HepG2 (cell line): ENCODE results near the gene ITPK1.

ENCODE experiments used
- ARID2 ChIP-seq: sonication (generic); formaldehyde crosslinking; IDR thresholded peaks from 2 replicates; pipeline ENCODE4 v1.8.1; 2022; ENCODE audit warnings: mild to moderate bottlenecking, missing genetic modification reagents, borderline replicate concordance
- EZH2 ChIP-seq: conservative IDR thresholded peaks from 2 replicates; pipeline ENCODE4 v1.6.1; 2012; ENCODE audit warnings: mild to moderate bottlenecking, low read depth, low read length, moderate library complexity
- FOXA3 ChIP-seq: IDR thresholded peaks from 2 replicates; pipeline ENCODE4 v1.6.1; 2016; ENCODE audit warnings: missing genetic modification reagents, missing compliant biosample characterization
- HOXA7 ChIP-seq: sonication (generic); formaldehyde crosslinking; IDR thresholded peaks from 2 replicates; pipeline ENCODE4 v1.8.1; 2022; ENCODE audit warnings: mild to moderate bottlenecking, missing genetic modification reagents, moderate library complexity
- RAD21 ChIP-seq: fragments of 450-650 bp; formaldehyde crosslinking; IDR thresholded peaks from 2 replicates; pipeline ENCODE4 v1.5.0; 2020; ENCODE audit warnings: mild to moderate bottlenecking
- RELA ChIP-seq: sonication (generic); formaldehyde crosslinking; IDR thresholded peaks from 2 replicates; pipeline ENCODE4 v1.4.0; 2020; ENCODE audit warnings: missing genetic modification reagents
- SP4 ChIP-seq: sonication (generic); formaldehyde crosslinking; IDR thresholded peaks from 2 replicates; pipeline ENCODE4 v1.8.1; 2023; ENCODE audit warnings: mild to moderate bottlenecking, missing genetic modification reagents
- SUZ12 ChIP-seq: fragments of 150-350 bp; IDR thresholded peaks from 2 replicates; pipeline ENCODE4 v1.6.1; 2014; ENCODE audit warnings: low read depth, low read length
- TCF7 ChIP-seq: sonication (generic); IDR thresholded peaks from 2 replicates; pipeline ENCODE4 v1.6.1; 2016; ENCODE audit warnings: antibody characterized with exemption, low read depth
- ZNF274 ChIP-seq: sonication (generic); formaldehyde crosslinking; IDR thresholded peaks from 2 replicates; pipeline ENCODE4 v1.5.1; 2020; ENCODE audit warnings: mild to moderate bottlenecking, missing genetic modification reagents
- TF ChIP-seq, protein P1 (sequence below): sonication (generic); formaldehyde crosslinking; IDR thresholded peaks from 2 replicates; pipeline ENCODE4 v1.4.0; 2020; ENCODE audit warnings: missing genetic modification reagents
- TF ChIP-seq, protein P2 (sequence below): sonication (generic); formaldehyde crosslinking; IDR thresholded peaks from 2 replicates; pipeline ENCODE4 v1.8.0; 2022; ENCODE audit warnings: missing genetic modification reagents, mild to moderate bottlenecking, borderline replicate concordance
- TF ChIP-seq, protein P3 (sequence below): sonication (generic); formaldehyde crosslinking; IDR thresholded peaks from 2 replicates; pipeline ENCODE4 v1.5.0; 2020; ENCODE audit warnings: mild to moderate bottlenecking, missing genetic modification reagents, moderate library complexity
- TF ChIP-seq, protein P4 (sequence below): sonication (generic); formaldehyde crosslinking; conservative IDR thresholded peaks from 2 replicates; pipeline ENCODE4 v1.5.0; 2020; ENCODE audit warnings: missing genetic modification reagents

DNA sequence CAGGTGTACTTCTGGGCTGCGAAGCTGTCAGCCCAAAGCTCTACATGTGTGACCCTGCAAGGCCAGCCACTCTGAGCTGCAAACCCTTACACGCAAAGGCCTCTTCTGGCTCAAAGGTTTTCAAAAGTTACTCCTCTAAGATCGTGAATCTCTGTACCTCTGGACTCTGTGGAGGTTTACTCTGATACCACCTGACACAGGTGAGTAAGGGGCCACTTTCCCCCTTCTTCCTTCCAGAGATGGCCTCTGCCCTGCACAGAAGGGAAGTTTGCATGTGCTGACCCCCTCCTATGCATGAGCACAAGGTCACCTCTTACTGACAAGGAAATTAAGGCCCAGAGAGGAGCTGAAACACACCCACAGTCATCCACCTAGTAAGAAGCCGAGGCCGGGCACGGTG lies 14.5 kb downstream of the ITPK1 start:
- TF ChIP-seq FOXA3 (CRISPR knock-in tag), result no peak
- TF ChIP-seq, protein P1, sequence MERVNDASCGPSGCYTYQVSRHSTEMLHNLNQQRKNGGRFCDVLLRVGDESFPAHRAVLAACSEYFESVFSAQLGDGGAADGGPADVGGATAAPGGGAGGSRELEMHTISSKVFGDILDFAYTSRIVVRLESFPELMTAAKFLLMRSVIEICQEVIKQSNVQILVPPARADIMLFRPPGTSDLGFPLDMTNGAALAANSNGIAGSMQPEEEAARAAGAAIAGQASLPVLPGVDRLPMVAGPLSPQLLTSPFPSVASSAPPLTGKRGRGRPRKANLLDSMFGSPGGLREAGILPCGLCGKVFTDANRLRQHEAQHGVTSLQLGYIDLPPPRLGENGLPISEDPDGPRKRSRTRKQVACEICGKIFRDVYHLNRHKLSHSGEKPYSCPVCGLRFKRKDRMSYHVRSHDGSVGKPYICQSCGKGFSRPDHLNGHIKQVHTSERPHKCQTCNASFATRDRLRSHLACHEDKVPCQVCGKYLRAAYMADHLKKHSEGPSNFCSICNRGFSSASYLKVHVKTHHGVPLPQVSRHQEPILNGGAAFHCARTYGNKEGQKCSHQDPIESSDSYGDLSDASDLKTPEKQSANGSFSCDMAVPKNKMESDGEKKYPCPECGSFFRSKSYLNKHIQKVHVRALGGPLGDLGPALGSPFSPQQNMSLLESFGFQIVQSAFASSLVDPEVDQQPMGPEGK, result no peak
- TF ChIP-seq, protein P2, sequence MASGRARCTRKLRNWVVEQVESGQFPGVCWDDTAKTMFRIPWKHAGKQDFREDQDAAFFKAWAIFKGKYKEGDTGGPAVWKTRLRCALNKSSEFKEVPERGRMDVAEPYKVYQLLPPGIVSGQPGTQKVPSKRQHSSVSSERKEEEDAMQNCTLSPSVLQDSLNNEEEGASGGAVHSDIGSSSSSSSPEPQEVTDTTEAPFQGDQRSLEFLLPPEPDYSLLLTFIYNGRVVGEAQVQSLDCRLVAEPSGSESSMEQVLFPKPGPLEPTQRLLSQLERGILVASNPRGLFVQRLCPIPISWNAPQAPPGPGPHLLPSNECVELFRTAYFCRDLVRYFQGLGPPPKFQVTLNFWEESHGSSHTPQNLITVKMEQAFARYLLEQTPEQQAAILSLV (CRISPR knock-in tag), result no peak
- TF ChIP-seq, protein P3, sequence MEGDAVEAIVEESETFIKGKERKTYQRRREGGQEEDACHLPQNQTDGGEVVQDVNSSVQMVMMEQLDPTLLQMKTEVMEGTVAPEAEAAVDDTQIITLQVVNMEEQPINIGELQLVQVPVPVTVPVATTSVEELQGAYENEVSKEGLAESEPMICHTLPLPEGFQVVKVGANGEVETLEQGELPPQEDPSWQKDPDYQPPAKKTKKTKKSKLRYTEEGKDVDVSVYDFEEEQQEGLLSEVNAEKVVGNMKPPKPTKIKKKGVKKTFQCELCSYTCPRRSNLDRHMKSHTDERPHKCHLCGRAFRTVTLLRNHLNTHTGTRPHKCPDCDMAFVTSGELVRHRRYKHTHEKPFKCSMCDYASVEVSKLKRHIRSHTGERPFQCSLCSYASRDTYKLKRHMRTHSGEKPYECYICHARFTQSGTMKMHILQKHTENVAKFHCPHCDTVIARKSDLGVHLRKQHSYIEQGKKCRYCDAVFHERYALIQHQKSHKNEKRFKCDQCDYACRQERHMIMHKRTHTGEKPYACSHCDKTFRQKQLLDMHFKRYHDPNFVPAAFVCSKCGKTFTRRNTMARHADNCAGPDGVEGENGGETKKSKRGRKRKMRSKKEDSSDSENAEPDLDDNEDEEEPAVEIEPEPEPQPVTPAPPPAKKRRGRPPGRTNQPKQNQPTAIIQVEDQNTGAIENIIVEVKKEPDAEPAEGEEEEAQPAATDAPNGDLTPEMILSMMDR (CRISPR knock-in tag), result no peak
- no peak for TF ChIP-seq EZH2
- no peak for TF ChIP-seq TCF7
- TF ChIP-seq ZNF274 (CRISPR knock-in tag), result no peak
- TF ChIP-seq SUZ12, result no peak
- no peak for TF ChIP-seq ARID2 (CRISPR knock-in tag)
- TF ChIP-seq SP4 (CRISPR knock-in tag), result no peak
- no peak for TF ChIP-seq HOXA7 (CRISPR knock-in tag)
- TF ChIP-seq, protein P4, sequence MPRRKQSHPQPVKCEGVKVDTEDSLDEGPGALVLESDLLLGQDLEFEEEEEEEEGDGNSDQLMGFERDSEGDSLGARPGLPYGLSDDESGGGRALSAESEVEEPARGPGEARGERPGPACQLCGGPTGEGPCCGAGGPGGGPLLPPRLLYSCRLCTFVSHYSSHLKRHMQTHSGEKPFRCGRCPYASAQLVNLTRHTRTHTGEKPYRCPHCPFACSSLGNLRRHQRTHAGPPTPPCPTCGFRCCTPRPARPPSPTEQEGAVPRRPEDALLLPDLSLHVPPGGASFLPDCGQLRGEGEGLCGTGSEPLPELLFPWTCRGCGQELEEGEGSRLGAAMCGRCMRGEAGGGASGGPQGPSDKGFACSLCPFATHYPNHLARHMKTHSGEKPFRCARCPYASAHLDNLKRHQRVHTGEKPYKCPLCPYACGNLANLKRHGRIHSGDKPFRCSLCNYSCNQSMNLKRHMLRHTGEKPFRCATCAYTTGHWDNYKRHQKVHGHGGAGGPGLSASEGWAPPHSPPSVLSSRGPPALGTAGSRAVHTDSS (CRISPR knock-in tag), result no peak
- no peak for TF ChIP-seq RELA
- no peak for TF ChIP-seq RAD21 (CRISPR knock-in tag)
